Caco-2 (cell line): Measurements from ENCODE around the gene MAP4K3. TPM values are rescaled to one million over a fixed set of nuclear protein-coding genes. Genes with fewer than 3 reads are reported as not detected.

ENCODE experiments used
- BruUV-seq: library from RNA; stranded (reverse); fragments of 400-500 nt; replicated peaks from 2 replicates; lab custom pipeline; 2021; lab: Mats Ljungman, UMichigan
- CTCF ChIA-PET: fragments of 300-600 bp; sonication (Branson Sonifier 250); formaldehyde crosslinking; loops from one replicate; lab custom pipeline; 2022; ENCODE audit warnings: antibody characterized with exemption; lab: Charles Lee
- POLR2A ChIA-PET: fragments of 300-600 bp; sonication (Branson Sonifier 250); formaldehyde crosslinking; loops from one replicate; lab custom pipeline; 2022; ENCODE audit warnings: antibody characterized with exemption; lab: Charles Lee
- DNase-seq, 2 experiments: peaks; one replicate each; pipeline versions ENCODE4 v3.0.0 to v3.0.0-alpha.2; 2020 to 2022
- H3K27me3 ChIP-seq: replicated peaks from 2 replicates; pipeline ENCODE4 v1.6.0; 2011; ENCODE audit warnings: low read length; ENCODE audit not compliant: control insufficient read depth, insufficient read depth
- H3K36me3 ChIP-seq: 2 replicates; pipeline ENCODE4 v1.5.1; 2011; ENCODE audit warnings: low read length; ENCODE audit not compliant: control insufficient read depth, insufficient read depth
- H3K4me1 ChIP-seq: fragments of 250-450 bp; sonication (Bioruptor Pico); 2 replicates; pipeline ENCODE4 v1.5.1; 2020; ENCODE audit warnings: mild to moderate bottlenecking
- H3K4me3 ChIP-seq: 2 replicates; pipeline ENCODE4 v1.5.1; 2011; ENCODE audit warnings: low read depth, mild to moderate bottlenecking, control low read depth, low read length
- H3K9me3 ChIP-seq: fragments of 250-450 bp; sonication (Bioruptor Pico); 2 replicates; pipeline ENCODE4 v1.5.1; 2020; ENCODE audit warnings: mild to moderate bottlenecking, moderate library complexity
- H3K27ac Mint-ChIP-seq: one replicate; pipeline ENCODE4 v1.8.0; 2022; ENCODE audit warnings: mixed read lengths; ENCODE audit not compliant: unreplicated experiment
- H3K27me3 Mint-ChIP-seq: one replicate; pipeline ENCODE4 v1.8.0; 2022; ENCODE audit warnings: mixed read lengths; ENCODE audit not compliant: insufficient read depth, unreplicated experiment
- H3K36me3 Mint-ChIP-seq: one replicate; pipeline ENCODE4 v1.8.0; 2022; ENCODE audit warnings: mild to moderate bottlenecking, mixed read lengths; ENCODE audit not compliant: insufficient read depth, unreplicated experiment
- H3K4me1 Mint-ChIP-seq: one replicate; pipeline ENCODE4 v1.8.0; 2022; ENCODE audit warnings: low read depth, mixed read lengths; ENCODE audit not compliant: unreplicated experiment
- H3K4me3 Mint-ChIP-seq: one replicate; pipeline ENCODE4 v1.8.0; 2022; ENCODE audit warnings: mild to moderate bottlenecking, moderate library complexity, mixed read lengths; ENCODE audit not compliant: unreplicated experiment
- H3K9me3 Mint-ChIP-seq: one replicate; pipeline ENCODE4 v1.8.0; 2022; ENCODE audit warnings: mixed read lengths; ENCODE audit not compliant: unreplicated experiment
- CTCF ChIP-seq, 2 experiments: fragments of 200-600 bp in 1 of 2; IDR thresholded peaks; 1 replicate in 1 of 2; 2 replicates in 1 of 2; pipeline versions ENCODE4 v1.5.1 to v1.8.0; 2011 to 2022; ENCODE audit warnings: antibody characterized with exemption in 1 of 2, control low read depth in 1 of 2, inconsistent platforms in 1 of 2, low read depth in 1 of 2, low read length in 1 of 2, mild to moderate bottlenecking in 1 of 2, moderate library complexity in 1 of 2; ENCODE audit not compliant: insufficient read depth in 1 of 2, severe bottlenecking in 1 of 2, unreplicated experiment in 1 of 2
- intact Hi-C: fragments of 100-400 bp; cut with micrococcal nuclease; formaldehyde crosslinking; loops from one replicate; pipeline ENCODE4 v1.10.0; 2022; ENCODE audit not compliant: unreplicated experiment
- total RNA-seq: library from RNA; stranded (reverse); gene quantifications from 2 replicates; pipeline ENCODE4 v1.2.3, GENCODE V29; 2022

Gene MAP4K3
- total RNA-seq, 1 experiment from 2014 or later, result 46.1 TPM

- H3K9me3 Mint-ChIP-seq, result no peaks in the 10 kb centered on the region
- no peaks in the 10 kb centered on the region; the same call in 1 of the 2 replicates for H3K36me3 ChIP-seq
- peaks cover 6% of the 10 kb centered on the region for H3K36me3 Mint-ChIP-seq
- H3K4me1 Mint-ChIP-seq, result peaks cover 27% of the 10 kb centered on the region
- H3K27me3 ChIP-seq, result no peaks in the 10 kb centered on the region
- intact Hi-C loops, result no loop called here
- ChIA-PET POLR2A (no interaction called here), CTCF (no interaction called here)
- H3K27me3 Mint-ChIP-seq, result no peaks in the 10 kb centered on the region
- no peaks in the 10 kb centered on the region for H3K9me3 ChIP-seq
- DNase-seq, result no peak
- H3K4me3 Mint-ChIP-seq, result no peak overlapping the region
- no peak overlapping the region for H3K4me3 ChIP-seq
- TF ChIP-seq CTCF (IDR thresholded peaks at IDR 0.05; ENCODE audit: insufficient read depth in 1 of 2, low read depth in 1 of 2, low read length in 1 of 2, severe bottlenecking in 1 of 2, unreplicated experiment in 1 of 2), result no peak
- no peak overlapping the region for H3K27ac Mint-ChIP-seq
- BruUV-seq, result no TSS peak
- peaks cover 7% of the 10 kb centered on the region for H3K4me1 ChIP-seq
Observed at GRCh38 chr2:39401319-39401718, 35.8 kb downstream of the MAP4K3 start.

- CTCF ChIA-PET, result no interaction called here
Observed at GRCh38 chr2:39399570-39399969, 37.5 kb downstream of the MAP4K3 start.

GRCh38 chr2:39395313-39395712 lies 41.8 kb downstream of the MAP4K3 start:
- Histone ChIP-seq H3K4me1 (peaks cover 11% of the 10 kb centered on the region), H3K36me3 (no peaks in the 10 kb centered on the region), H3K27me3 (no peaks in the 10 kb centered on the region), H3K4me3 (no peak overlapping the region), H3K9me3 (no peaks in the 10 kb centered on the region)
- POLR2A ChIA-PET, result no interaction called here
- Mint-ChIP-seq H3K4me3 (no peak overlapping the region), H3K27me3 (no peaks in the 10 kb centered on the region), H3K36me3 (no peaks in the 10 kb centered on the region), H3K4me1 (peaks cover 12% of the 10 kb centered on the region), H3K27ac (no peak overlapping the region), H3K9me3 (no peaks in the 10 kb centered on the region)
- no peak for TF ChIP-seq CTCF (IDR thresholded peaks at IDR 0.05; ENCODE audit: insufficient read depth in 1 of 2, low read depth in 1 of 2, low read length in 1 of 2, severe bottlenecking in 1 of 2, unreplicated experiment in 1 of 2)
- CTCF ChIA-PET, result no interaction called here
- BruUV-seq, result no TSS peak
- intact Hi-C loops, result no loop called here
- no peak for DNase-seq

More at GRCh38 chr2:39399570-39399969, 37.5 kb downstream of the MAP4K3 start:
- Histone ChIP-seq H3K36me3 (no peaks in the 10 kb centered on the region; the same call in 1 of the 2 replicates), H3K27me3 (no peaks in the 10 kb centered on the region), H3K4me3 (no peak overlapping the region), H3K4me1 (peaks cover 7% of the 10 kb centered on the region), H3K9me3 (no peaks in the 10 kb centered on the region)
- Mint-ChIP-seq H3K4me3 (no peak overlapping the region), H3K4me1 (peaks cover 19% of the 10 kb centered on the region), H3K36me3 (peaks cover 6% of the 10 kb centered on the region), H3K9me3 (no peaks in the 10 kb centered on the region), H3K27ac (no peak overlapping the region), H3K27me3 (no peaks in the 10 kb centered on the region)
- no peak for TF ChIP-seq CTCF (IDR thresholded peaks at IDR 0.05; ENCODE audit: insufficient read depth in 1 of 2, low read depth in 1 of 2, low read length in 1 of 2, severe bottlenecking in 1 of 2, unreplicated experiment in 1 of 2)
- no TSS peak for BruUV-seq
- DNase-seq, result no peak
- intact Hi-C loops, result no loop called here
- POLR2A ChIA-PET, result no interaction called here
